ENCODE data around the gene OR56A4. TPM values are rescaled to one million over a fixed set of nuclear protein-coding genes. Genes with fewer than 3 reads are reported as not detected.

The OR56A4 gene
- total RNA-seq = not detected in 2 replicates

GRCh38 chr11:6006846-6007245, at the start of gene OR56A4:
TSS of gene OR56A4 (minus strand) at chr11:6006946. CDS start at chr11:6002992, 3,954 bp downstream.

GRCh38 chr11:6030708-6031405, 24.1 kb upstream of the OR56A4 start, which contains the start of gene OR56A1:
TSS of gene OR56A1 (minus strand) at chr11:6030758. CDS start at chr11:6027692, 3,066 bp downstream.

GRCh38 chr11:5986885-5987284, 19.9 kb downstream of the OR56A4 start, which contains the start of gene OR52L1:
TSS of gene OR52L1 (minus strand) at chr11:5986985. CDS start at chr11:5986930, 55 bp downstream.

GRCh38 chr11:5968394-5968793, 38.4 kb downstream of the OR56A4 start, which contains the start of gene OR56A5:
TSS of gene OR56A5 (minus strand) at chr11:5968494. CDS start at chr11:5968494, 0 bp downstream.

Other genes with a start within 250 kb of the OR56A4 start
- not detected in 2 replicates for gene OR52N5, start 223.6 kb downstream of the OR56A4 start, total RNA-seq
- 0.09 TPM in 1 of 2 replicates, not detected in the other for gene OR52N1, start 215.7 kb downstream of the OR56A4 start, total RNA-seq
- gene OR52N2, start 198.0 kb downstream of the OR56A4 start, total RNA-seq = not detected in 2 replicates
- gene OR52E6, start 165.0 kb downstream of the OR56A4 start, total RNA-seq = not detected in 2 replicates
- not detected in 2 replicates for gene OR52E8, start 149.3 kb downstream of the OR56A4 start, total RNA-seq
- gene OR52E4, start 126.3 kb downstream of the OR56A4 start, total RNA-seq = not detected in 2 replicates
- not detected in 2 replicates for gene OR52E5, start 113.7 kb downstream of the OR56A4 start, total RNA-seq
- not detected in 2 replicates for gene OR56A3, start 64.7 kb downstream of the OR56A4 start, total RNA-seq
- gene OR56A5, start 38.5 kb downstream of the OR56A4 start, total RNA-seq = not detected in 2 replicates
- gene OR52L1, start 20.0 kb downstream of the OR56A4 start, total RNA-seq = not detected in 2 replicates
- gene OR56A1, start 23.8 kb upstream of the OR56A4 start, total RNA-seq = under 0.01 TPM in 1 of 2 replicates, not detected in the other
- gene OR56B4, start 100.7 kb upstream of the OR56A4 start, total RNA-seq = not detected in 2 replicates
- not detected in 2 replicates for gene OR52B2, start 163.4 kb upstream of the OR56A4 start, total RNA-seq
- gene OR52W1, start 192.3 kb upstream of the OR56A4 start, total RNA-seq = not detected in 2 replicates
- gene C11orf42, start 198.6 kb upstream of the OR56A4 start, total RNA-seq = not detected in 2 replicates
- 9.5 and 15.3 TPM in 2 replicates for gene FHIP1B, start 227.7 kb upstream of the OR56A4 start, total RNA-seq
- gene CNGA4, start 232.1 kb upstream of the OR56A4 start, total RNA-seq = 0.09 TPM in 1 of 2 replicates, not detected in the other

Measured in smooth muscle cell of the umbilical artery (primary cell).